Measurements from ENCODE around the gene IFT81.

The IFT81 gene

GRCh38 chr12:110088936-110089335 lies 35.2 kb upstream of the IFT81 start:
- TF ChIP-seq CTCF (IDR thresholded peaks at IDR 0.05; ENCODE audit: low read depth, low read length), result no peak
- no peak for DNase-seq (ENCODE audit: extremely low read depth, low read depth)

- TF ChIP-seq CTCF (IDR thresholded peaks at IDR 0.05; ENCODE audit: low read depth, low read length), result no peak
Measured at GRCh38 chr12:110090266-110091135, 33.7 kb upstream of the IFT81 start.

GRCh38 chr12:110091136-110091711 lies 32.9 kb upstream of the IFT81 start:
- TF ChIP-seq CTCF (IDR thresholded peaks at IDR 0.05; ENCODE audit: low read depth, low read length), result no peak
- DNase-seq (ENCODE audit: extremely low read depth, low read depth), result no peak

More at GRCh38 chr12:110090266-110091135, 33.7 kb upstream of the IFT81 start:
- no peak for DNase-seq (ENCODE audit: extremely low read depth, low read depth)

GRCh38 chr12:110093631-110094311 lies 30.4 kb upstream of the IFT81 start:
- no peak for DNase-seq (ENCODE audit: extremely low read depth, low read depth)
- TF ChIP-seq CTCF (IDR thresholded peaks at IDR 0.05; ENCODE audit: low read depth, low read length), result no peak

- DNase-seq (ENCODE audit: extremely low read depth, low read depth), result peak; percentile 63
- peak; percentile 91 for TF ChIP-seq CTCF (IDR thresholded peaks at IDR 0.05; ENCODE audit: low read depth, low read length)
Measured at GRCh38 chr12:110100315-110100970, 23.7 kb upstream of the IFT81 start.

- DNase-seq (ENCODE audit: extremely low read depth, low read depth), result no peak
- peak; percentile 27 for TF ChIP-seq CTCF (IDR thresholded peaks at IDR 0.05; ENCODE audit: low read depth, low read length)
Measured at GRCh38 chr12:110102255-110102654, 21.9 kb upstream of the IFT81 start.
